Muscle layer of duodenum (tissue), 2 donors: ENCODE results near the gene CFAP61.
"Not testable (repeated sequence)": the region's sequence is repeated elsewhere in the genome, so short reads cannot be mapped to it uniquely, and the experiment has no call there.

ENCODE experiments used
- H3K27ac ChIP-seq: one replicate; pipeline ENCODE4 v1.7.0; 2013; ENCODE audit warnings: mild to moderate bottlenecking, low read length
- H3K27me3 ChIP-seq: one replicate; pipeline ENCODE4 v1.7.0; 2013; ENCODE audit warnings: low read depth, mild to moderate bottlenecking, control low read depth, low read length
- H3K36me3 ChIP-seq, 2 donors: one replicate each; pipeline ENCODE4 v1.7.0; 2013; ENCODE audit warnings: low read length in 2 of 2, control low read depth in 1 of 2, mild to moderate bottlenecking in 1 of 2; ENCODE audit not compliant: insufficient read depth in 2 of 2, control insufficient read depth in 1 of 2
- H3K4me1 ChIP-seq, 2 donors: one replicate each; pipeline ENCODE4 v1.7.0; 2013; ENCODE audit warnings: low read length in 2 of 2, mild to moderate bottlenecking in 2 of 2, control low read depth in 1 of 2, moderate library complexity in 1 of 2; ENCODE audit not compliant: insufficient read depth in 2 of 2, control insufficient read depth in 1 of 2
- H3K4me3 ChIP-seq, 2 donors: one replicate each; pipeline ENCODE4 v1.7.0; 2013; ENCODE audit warnings: low read length in 2 of 2, low read depth in 1 of 2, mild to moderate bottlenecking in 1 of 2
- H3K9me3 ChIP-seq, 2 donors: one replicate each; pipeline ENCODE4 v1.7.0; 2013; ENCODE audit warnings: low read length in 2 of 2, control low read depth in 1 of 2, mild to moderate bottlenecking in 1 of 2; ENCODE audit not compliant: control insufficient read depth in 1 of 2
- donor health status: healthy.

The CFAP61 gene

DNA sequence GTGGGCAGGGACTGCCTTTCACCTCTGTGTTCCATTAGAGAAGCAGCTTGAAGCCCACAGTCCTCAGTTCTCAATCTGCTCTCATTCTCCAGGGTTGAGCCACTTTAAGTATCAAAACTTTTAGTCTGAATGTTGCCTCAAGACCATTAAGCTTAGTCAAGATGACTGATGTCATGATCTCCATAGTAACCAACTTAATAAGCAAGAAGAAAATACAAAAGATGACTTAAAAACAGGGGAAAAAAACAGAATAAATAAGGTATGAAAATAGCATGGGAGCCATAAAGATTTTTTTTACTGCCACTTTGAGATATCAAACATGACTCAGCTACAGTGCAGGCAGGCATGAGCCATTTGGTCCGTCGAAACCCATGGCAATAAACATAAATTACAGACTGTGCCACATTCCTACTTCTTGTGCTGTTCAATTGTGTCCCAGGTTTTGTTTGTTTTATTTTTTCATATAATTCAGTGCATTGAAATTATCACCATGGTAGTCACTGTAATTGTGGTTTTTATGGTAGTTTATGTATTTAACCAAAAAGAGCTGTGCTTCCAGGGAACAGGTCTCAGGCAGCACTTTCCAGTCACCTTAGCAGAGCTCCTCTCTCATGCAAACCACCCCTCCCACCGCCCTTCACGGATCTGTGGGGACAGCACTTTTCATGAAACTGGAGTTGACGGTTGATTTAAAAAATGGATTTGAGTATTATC, 159.1 kb downstream of the CFAP61 start:
- no peaks in the 10 kb centered on the region for H3K36me3 ChIP-seq
- no peak overlapping the region for H3K4me3 ChIP-seq
- no peak overlapping the region for H3K27ac ChIP-seq
- no peaks in the 10 kb centered on the region for H3K4me1 ChIP-seq
- no peaks in the 10 kb centered on the region for H3K27me3 ChIP-seq
- no peaks in the 10 kb centered on the region for H3K9me3 ChIP-seq

DNA sequence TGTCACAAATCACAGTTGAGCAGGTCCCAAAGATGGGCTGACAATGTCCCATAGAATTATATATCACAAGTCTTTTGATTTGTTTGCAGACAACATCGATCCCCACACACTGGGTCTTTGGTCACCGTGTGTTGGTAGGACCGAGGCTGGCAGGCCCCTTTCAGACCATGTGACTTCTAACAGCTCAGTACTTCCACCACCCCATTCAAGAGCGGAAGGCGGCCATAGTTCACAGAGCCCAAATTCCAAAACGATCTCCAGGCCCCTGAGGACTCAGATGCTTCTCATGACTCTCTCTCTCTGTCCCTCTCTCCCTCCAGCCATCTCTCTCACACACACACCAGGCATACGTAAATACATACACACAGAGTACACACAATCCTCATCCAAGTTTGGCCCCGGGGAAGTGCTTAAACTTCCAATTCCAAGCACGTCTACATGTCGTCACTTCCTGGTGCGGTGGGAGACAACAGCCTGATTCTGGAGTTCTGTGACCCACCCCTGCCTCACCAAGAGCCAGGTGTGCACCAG, 159.7 kb downstream of the CFAP61 start:
- Histone ChIP-seq H3K4me3 (no peak overlapping the region), H3K4me1 (no peaks in the 10 kb centered on the region)

DNA sequence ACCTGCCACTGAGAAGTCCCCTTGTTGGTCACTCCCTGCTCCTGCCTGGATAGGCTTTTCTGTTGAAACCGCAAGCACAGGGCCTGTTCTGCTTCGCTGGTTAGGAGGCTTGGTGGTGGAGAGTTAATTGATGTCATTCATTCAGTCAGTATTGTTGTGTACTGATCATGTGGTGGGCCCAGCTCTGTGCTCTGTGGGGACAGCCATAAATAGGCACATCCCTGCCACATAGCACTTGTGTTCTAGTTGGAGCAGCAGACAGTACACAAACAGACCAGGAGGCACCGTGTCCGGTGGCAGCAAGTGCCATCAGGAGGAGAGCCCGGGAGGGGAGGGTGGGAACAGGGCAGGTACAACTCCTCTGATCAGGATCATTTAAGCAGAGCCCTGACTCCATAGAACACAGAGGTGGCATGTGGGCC, 160.4 kb downstream of the CFAP61 start:
- no peak overlapping the region for H3K4me3 ChIP-seq
- H3K27me3 ChIP-seq = no peaks in the 10 kb centered on the region
- H3K27ac ChIP-seq = no peak overlapping the region
- H3K9me3 ChIP-seq = no peaks in the 10 kb centered on the region
- no peaks in the 10 kb centered on the region for H3K36me3 ChIP-seq
- no peaks in the 10 kb centered on the region for H3K4me1 ChIP-seq

More for the DNA sequence above, 159.7 kb downstream of the CFAP61 start:
- no peak overlapping the region for H3K27ac ChIP-seq
- no peaks in the 10 kb centered on the region for H3K9me3 ChIP-seq
- no peaks in the 10 kb centered on the region for H3K36me3 ChIP-seq
- no peaks in the 10 kb centered on the region for H3K27me3 ChIP-seq

DNA sequence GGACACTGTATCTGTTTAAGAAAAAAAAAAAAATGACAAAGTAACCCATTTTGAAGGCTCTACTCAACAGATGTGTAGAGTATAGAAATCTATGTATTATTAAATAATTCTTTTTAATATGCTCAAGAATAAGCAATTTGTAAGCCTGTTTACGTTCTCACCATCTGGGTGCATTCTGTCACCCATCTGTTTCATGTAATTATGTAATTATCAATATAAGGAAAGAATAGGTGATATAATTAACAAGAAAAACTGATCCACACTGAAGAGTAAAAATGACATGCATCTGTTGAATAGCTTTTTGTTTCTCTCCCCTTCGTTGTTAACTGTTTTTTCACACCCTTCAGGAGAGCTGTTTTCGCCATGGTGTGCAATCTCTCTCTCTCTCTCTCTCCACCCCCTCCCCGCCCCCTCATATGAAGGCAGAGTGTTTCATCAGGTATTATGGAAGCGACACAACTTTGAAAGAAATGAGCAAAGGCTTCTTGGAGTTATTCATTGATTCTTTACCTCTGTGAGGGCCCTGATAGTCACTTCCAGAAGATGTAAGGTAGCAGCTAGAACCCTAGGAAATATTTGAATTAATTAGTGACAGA, 161.3 kb downstream of the CFAP61 start:
- Histone ChIP-seq H3K27me3 (no peaks in the 10 kb centered on the region), H3K4me1 (no peaks in the 10 kb centered on the region), H3K27ac (no peak overlapping the region), H3K9me3 (no peaks in the 10 kb centered on the region), H3K36me3 (no peaks in the 10 kb centered on the region), H3K4me3 (no peak overlapping the region)

DNA sequence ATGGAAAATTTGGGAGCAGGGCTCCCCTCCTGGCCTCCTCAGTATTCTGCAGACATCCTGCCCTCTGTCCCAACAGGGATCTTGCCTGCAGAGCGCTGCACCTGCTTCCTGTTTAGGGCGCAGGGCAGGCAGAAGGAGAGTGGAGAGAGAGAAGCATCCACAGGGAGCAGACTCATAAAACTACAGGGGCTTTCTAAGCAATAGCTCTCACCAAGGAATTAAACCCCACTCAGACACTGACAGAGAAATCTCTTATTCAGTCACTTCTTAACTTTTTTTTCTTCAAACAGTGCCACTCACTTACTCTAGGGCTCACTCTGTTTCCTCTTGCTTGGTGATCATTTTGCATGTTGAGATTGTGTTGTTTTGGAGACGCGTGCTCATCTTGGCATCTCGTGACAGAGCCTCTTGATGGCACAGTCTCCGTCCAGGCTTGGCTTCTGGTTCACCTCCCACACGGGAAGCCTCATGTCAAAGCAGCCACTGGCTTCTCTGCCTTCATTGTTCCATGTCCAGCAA, 162.5 kb downstream of the CFAP61 start:
- Histone ChIP-seq H3K4me3 (no peak overlapping the region), H3K36me3 (no peaks in the 10 kb centered on the region), H3K27me3 (no peaks in the 10 kb centered on the region), H3K4me1 (no peaks in the 10 kb centered on the region), H3K9me3 (no peaks in the 10 kb centered on the region), H3K27ac (no peak overlapping the region)

DNA sequence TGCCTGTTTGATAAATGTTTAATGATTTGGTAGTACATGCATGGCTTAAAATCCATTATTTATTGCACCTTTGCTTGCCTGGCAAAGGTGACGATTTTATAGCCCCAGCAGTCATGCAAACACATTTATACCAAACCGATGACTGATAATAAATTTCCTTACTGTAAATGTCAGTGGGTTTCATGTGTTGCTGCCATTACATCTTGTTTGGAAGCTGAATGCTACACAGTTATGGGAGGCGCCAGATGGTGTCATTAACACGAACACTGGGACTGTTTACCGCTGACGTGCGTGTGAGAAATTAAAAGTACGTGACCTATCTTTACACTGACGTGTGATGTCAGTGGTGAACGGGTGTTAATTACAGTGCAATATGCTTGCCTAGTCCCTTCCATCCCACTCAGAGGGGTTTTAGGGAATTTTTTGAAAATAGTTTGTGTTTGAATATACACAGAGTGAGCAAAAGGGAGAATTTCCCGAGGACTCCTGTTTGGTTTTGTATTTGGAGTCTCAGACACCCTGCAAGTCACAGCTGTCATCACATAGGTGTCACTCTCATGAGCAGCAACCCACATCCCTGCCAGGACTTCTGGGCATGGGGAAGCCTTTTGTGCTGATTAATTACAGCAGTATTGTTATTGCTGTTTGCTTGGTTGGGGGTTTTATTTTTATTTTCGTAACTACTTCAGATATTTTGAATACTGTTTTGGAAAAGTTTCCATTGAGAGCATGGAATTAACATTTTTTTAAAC, 163.8 kb downstream of the CFAP61 start:
- Histone ChIP-seq H3K36me3 (no peaks in the 10 kb centered on the region), H3K9me3 (no peaks in the 10 kb centered on the region), H3K4me1 (no peaks in the 10 kb centered on the region), H3K4me3 (no peak overlapping the region), H3K27me3 (no peaks in the 10 kb centered on the region), H3K27ac (no peak overlapping the region)

DNA sequence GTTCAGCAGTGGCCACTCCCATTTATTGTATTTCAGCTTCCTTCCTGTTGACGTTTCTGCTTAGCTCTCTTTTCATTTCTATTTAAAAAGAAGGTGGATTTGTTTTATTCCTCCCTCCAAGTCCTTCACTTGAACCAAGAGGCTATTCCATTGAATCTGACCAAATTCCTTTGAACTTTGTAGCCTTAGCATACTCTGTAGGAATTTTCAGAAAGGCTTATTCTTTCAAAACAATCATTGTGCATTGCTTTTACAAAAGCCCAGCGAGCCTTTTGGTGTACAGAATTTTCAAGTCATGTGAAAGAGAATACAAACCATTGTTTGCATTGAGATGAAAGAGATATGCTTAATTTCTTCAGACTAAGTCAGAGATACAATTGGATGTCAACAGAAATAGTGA, 164.6 kb downstream of the CFAP61 start:
- H3K27me3 ChIP-seq = no peaks in the 10 kb centered on the region
- no peaks in the 10 kb centered on the region for H3K4me1 ChIP-seq
- no peak overlapping the region for H3K27ac ChIP-seq
- no peaks in the 10 kb centered on the region for H3K9me3 ChIP-seq
- H3K4me3 ChIP-seq = no peak overlapping the region
- H3K36me3 ChIP-seq = no peaks in the 10 kb centered on the region

DNA sequence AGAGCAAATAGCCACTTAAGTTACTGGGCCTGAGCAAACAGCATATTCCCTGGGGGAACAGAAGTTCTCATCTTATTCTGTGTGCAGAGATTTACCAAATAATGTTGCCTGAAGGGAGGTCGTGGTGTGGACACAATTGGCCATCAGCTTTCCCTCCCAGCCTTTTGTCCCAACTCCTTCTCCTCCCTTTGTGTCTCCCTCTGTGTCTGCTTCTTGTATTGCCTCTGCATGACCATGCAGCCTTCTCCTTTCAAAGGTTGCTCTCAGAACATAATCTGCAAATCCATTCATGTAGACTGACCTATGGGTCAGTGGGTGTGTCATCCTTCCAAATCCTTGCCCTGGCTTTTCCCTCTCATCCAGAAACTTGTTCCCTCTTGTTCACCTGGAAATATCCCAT, 165.3 kb downstream of the CFAP61 start:
- no peaks in the 10 kb centered on the region for H3K36me3 ChIP-seq
- H3K9me3 ChIP-seq = no peaks in the 10 kb centered on the region
- no peak overlapping the region for H3K27ac ChIP-seq
- no peaks in the 10 kb centered on the region for H3K27me3 ChIP-seq
- no peak overlapping the region for H3K4me3 ChIP-seq
- H3K4me1 ChIP-seq = no peaks in the 10 kb centered on the region

DNA sequence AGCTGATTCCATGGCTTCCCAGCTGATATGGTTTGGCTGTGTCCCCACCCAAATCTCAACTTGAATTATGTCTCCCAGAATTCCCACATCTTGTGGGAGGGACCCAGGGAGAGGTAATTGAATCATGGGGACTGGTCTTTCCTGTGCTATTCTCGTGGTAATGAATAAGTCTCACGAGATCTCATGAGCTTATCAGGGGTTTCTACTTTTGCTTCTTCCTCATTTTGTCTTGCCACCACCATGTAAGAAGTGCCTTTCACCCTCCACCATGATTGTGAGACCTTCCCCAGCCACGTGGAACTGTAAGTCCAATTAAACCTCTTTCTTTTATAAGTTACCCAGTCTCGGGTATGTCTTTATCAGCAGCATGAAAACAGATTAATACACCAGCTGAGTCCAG, 165.8 kb downstream of the CFAP61 start:
- not testable (repeated sequence) for H3K4me1 ChIP-seq, H3K27me3 ChIP-seq, H3K36me3 ChIP-seq, H3K9me3 ChIP-seq, H3K4me3 ChIP-seq, H3K27ac ChIP-seq

DNA sequence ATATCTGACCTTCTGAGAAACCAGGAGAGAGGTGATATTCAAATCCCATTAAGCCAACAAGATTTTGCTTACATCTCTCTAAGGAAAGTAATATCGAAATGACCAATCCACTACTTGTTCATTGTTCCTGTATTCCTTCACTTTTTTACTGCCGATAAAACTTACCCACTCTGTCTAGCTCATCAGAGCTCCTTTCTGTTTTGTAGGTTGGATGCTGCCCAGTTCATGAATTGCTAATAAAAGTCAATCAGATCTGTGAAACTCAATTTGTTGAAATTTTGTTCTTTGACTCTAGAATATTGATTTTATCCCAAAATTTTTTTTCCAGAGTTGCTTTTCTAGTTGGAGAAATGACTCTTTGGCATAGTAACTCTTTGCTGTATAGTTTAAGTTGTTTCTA, 166.7 kb downstream of the CFAP61 start:
- H3K4me1 ChIP-seq = no peaks in the 10 kb centered on the region
- no peaks in the 10 kb centered on the region for H3K9me3 ChIP-seq
- H3K36me3 ChIP-seq = no peaks in the 10 kb centered on the region
- no peak overlapping the region for H3K4me3 ChIP-seq
- no peak overlapping the region for H3K27ac ChIP-seq
- H3K27me3 ChIP-seq = no peaks in the 10 kb centered on the region

DNA sequence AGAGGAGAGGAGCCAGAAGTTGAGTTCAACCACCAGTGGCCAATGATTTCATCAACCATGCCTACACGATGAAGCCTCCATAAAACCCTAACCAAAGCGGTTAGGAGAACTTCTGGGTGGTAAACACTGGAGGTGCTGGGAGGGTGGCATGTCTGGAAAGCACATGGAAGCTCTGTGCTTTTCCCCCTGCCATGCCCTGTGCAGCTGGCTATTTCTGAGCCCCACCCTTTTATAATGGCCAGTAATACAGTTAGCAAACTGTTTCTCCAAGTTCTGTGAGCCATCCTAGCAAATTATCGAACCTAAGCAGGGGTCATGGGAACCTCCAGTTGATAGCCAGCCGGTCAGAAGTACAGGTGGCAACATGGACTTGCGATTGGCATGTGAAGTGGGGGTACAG, 167.8 kb downstream of the CFAP61 start:
- no peaks in the 10 kb centered on the region for H3K27me3 ChIP-seq
- H3K27ac ChIP-seq = no peak overlapping the region
- H3K4me3 ChIP-seq = no peak overlapping the region
- H3K36me3 ChIP-seq = no peaks in the 10 kb centered on the region
- H3K4me1 ChIP-seq = no peaks in the 10 kb centered on the region
- no peaks in the 10 kb centered on the region for H3K9me3 ChIP-seq
